ENCODE data around the gene HBP1. TPM values are rescaled to one million over a fixed set of nuclear protein-coding genes. Genes with fewer than 3 reads are reported as not detected.
"Not testable (repeated sequence)": the region's sequence is repeated elsewhere in the genome, so short reads cannot be mapped to it uniquely, and the experiment has no call there.

The HBP1 gene
- polyA plus RNA-seq, 4 donors, result 113 to 136 (median 128) TPM

DNA sequence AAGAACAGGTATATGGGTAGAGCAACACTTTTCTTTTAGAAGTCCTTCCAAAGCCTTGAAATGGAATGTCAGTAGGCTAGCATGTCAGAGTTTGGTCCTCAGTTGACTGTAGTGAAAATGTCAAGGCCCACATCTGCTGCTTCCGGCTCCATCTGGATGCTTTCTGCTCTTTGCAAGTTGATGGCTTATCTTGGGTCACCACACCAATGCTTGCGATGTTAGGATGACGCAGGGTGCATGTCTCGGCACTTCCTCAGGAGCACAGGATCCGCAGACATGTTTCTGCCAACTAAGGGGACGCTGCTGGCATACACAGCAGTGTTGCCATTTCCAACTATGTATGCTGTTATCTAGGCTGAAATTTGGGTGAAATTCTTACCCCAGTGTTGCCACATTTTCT lies 14.0 kb upstream of the HBP1 start:
- DNase-seq (ENCODE audit: low read depth in 4 of 4, low spot score in 3 of 4), result no peak

GRCh38 chr7:107155726-107156125 lies 13.1 kb upstream of the HBP1 start:
- not testable (repeated sequence) for DNase-seq (ENCODE audit: low read depth in 4 of 4, low spot score in 3 of 4)

- no peak for DNase-seq (ENCODE audit: low read depth in 4 of 4, low spot score in 3 of 4)
These were observed 11.7 kb upstream of the HBP1 start for GRCh38 chr7:107157091-107157490.

GRCh38 chr7:107158028-107158427 lies 10.8 kb upstream of the HBP1 start:
- DNase-seq (ENCODE audit: low read depth in 4 of 4, low spot score in 3 of 4), result no peak

GRCh38 chr7:107160389-107160788 lies 8.4 kb upstream of the HBP1 start:
- DNase-seq (ENCODE audit: low read depth in 4 of 4, low spot score in 3 of 4), result no peak

- DNase-seq (ENCODE audit: low read depth in 4 of 4, low spot score in 3 of 4), result no peak
These were observed 7.4 kb upstream of the HBP1 start for GRCh38 chr7:107161415-107161814.

GRCh38 chr7:107162475-107162874 lies 6.3 kb upstream of the HBP1 start:
- no peak for DNase-seq (ENCODE audit: low read depth in 4 of 4, low spot score in 3 of 4)

- no peak for DNase-seq (ENCODE audit: low read depth in 4 of 4, low spot score in 3 of 4)
These were observed 4.7 kb upstream of the HBP1 start for GRCh38 chr7:107164092-107164491.

- DNase-seq (ENCODE audit: low read depth in 4 of 4, low spot score in 3 of 4), result no peak
These were observed 3.5 kb upstream of the HBP1 start for GRCh38 chr7:107165341-107165740.

DNA sequence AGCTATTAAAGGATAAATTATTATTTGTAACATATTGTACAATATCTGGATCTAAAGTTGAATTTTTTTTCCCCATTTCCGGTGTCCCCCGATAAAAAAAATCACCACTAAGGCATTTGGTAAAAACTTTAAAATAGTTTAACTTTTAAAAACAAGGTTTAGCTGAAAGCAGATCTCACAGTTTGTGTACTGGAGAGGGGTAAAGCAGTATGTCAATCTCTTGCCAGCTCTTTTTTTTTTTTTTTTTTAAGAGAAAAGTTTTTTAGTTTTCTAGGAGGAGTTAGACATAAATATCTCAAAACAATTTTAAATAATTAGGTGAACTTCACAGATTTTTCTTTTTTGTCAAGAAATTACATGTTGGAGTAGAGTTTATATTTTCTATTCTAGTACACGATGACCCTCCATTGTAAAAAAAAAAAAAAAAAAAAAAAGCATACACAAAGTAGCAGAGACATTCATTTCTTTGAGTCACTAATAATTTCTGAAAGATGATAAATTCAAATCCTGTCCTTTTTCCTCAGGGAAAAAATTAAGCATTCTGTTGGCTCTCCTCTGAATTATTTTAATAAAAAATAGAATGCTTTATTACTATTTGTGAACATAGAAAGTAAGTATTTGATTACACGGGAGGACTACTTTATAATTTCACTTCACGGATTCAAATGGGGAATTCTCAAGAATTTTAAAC lies 1.9 kb upstream of the HBP1 start:
- DNase-seq (ENCODE audit: low read depth in 4 of 4, low spot score in 3 of 4), result no peak

- peak in 3 of 4 donors; percentile 56 to 69 (median 65) for DNase-seq (ENCODE audit: low read depth in 4 of 4, low spot score in 3 of 4)
These were observed 1.1 kb upstream of the HBP1 start for GRCh38 chr7:107167483-107168232.

- peak; percentile 93 to 94 (median 94) for DNase-seq (ENCODE audit: low read depth in 4 of 4, low spot score in 3 of 4)
These were observed 582 bp downstream of the HBP1 start for GRCh38 chr7:107169120-107170050.

- DNase-seq (ENCODE audit: low read depth in 4 of 4, low spot score in 3 of 4), result no peak
These were observed 1.5 kb downstream of the HBP1 start for GRCh38 chr7:107170051-107170915.

DNA sequence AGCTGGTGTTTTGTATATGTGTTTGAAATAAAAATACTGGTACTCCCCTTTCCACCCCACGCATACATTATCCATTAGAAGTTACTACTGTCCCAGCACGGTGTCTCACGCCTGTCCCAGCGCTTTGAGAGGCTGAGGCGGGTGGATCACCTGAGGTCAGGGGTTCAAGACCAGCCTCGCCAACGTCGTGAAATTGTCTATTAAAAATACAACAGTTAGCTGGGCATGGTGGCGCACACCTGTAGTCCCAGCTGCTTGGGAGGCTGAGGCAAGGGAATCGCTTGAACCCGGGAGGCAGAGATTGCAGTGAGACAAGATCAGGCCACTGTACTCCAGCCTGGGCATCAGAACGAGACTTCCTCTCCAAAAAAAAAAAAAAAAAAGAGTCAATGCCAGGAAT lies 2.7 kb downstream of the HBP1 start:
- no peak for DNase-seq (ENCODE audit: low read depth in 4 of 4, low spot score in 3 of 4)

- DNase-seq (ENCODE audit: low read depth in 4 of 4, low spot score in 3 of 4), result no peak
These were observed 3.7 kb downstream of the HBP1 start for GRCh38 chr7:107172276-107173032.

DNA sequence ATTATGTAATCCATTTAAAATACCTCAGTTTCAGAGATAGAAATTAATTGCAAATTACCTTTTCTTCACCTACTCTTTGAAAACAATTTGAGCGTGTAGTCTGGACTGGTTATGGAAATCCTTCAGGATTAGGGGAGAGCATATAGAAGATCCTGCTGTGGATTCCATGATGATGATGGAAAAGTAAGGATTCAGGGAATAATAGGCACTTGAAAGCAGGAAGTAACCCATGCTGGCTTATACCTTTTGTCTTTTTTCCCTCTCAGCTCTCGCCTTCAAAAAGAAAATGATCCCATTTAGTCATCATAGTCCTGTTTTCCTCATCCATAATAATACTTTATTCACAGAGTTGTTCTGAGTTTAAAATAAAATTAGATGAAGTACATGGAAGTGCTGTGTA lies 4.4 kb downstream of the HBP1 start:
- no peak for DNase-seq (ENCODE audit: low read depth in 4 of 4, low spot score in 3 of 4)

DNA sequence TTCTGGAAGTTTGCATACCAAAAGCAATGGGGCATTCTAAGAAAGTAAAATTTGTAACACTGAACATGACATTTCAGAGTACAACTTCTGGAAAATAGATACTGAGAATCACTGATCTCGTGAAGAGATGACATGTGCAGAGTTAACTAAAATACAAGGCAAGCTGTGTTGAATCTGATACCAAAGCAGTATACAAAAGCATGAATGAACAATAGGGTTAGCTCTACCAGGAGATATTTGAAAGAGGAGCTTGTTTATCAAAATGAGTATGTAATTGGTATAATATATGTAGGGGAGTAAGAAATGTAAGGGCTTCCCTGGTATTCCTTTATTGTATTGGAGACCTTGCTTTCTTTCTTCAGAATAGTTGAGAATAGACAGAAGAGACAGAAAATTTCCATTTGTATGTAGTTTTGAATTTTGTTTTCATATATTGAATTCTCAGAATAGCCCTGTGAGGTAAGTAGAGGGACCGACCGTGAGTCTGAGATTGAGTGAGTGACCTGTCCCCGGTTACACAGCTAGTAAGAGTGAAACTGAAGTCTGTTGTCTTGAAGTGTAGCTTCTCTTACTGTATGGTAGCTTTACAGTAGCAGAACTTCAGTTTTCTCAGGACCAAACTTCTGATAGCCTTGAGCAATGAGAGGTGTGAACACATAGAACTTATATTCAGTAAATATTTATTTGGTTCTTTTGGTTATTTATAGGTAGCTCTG lies 5.0 kb downstream of the HBP1 start:
- DNase-seq (ENCODE audit: low read depth in 4 of 4, low spot score in 3 of 4), result no peak

DNA sequence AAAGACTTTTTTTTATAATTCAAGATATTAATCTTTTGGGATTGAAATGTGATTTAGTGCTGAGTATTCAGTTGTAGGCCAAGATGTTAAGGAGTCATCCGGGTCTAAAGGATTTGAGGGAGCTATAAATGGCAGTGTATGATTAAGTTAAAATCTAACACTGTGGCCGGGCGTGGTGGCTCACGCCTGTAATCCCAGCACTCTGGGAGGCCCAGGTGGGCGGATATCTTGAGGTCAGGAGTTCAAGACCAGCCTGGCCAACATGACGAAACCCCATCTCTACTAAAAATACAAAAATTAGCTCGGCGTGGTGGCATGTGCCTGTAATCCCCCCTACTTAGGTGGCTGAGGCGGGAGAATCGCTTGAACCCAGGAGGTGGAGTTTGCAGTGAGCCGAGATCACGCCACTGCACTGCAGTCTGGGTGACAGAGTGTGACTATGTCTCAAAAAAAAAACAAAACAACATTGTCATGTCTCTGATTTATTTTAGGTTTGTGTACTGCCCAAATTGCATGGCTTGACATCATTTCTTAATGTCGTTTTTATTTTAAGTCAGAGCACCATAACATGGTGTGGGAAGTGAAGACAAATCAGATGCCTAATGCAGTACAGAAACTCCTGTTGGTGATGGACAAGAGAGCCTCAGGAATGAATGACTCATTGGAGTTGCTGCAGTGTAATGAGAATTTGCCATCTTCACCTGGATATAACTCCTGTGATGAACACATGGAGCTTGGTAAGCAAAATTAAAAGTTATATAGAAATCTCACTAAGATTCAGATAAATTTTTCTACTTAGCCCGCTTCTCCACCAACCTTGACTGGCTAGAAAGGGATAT lies 10.7 kb downstream of the HBP1 start:
- DNase-seq (ENCODE audit: low read depth in 4 of 4, low spot score in 3 of 4), result no peak
